Tongue (tissue), 2 donors: ENCODE data around the gene PELI1. TPM values are rescaled to one million over a fixed set of nuclear protein-coding genes. Genes with fewer than 3 reads are reported as not detected.
"Not testable (repeated sequence)": the region's sequence is repeated elsewhere in the genome, so short reads cannot be mapped to it uniquely, and the experiment has no call there.

Source experiments
- DNase-seq: peaks from one replicate; pipeline ENCODE4 v3.0.0-alpha.2; 2015
- total RNA-seq: library from RNA; depleted of rRNA; stranded (reverse); fragments of >200 nt; gene quantifications from one replicate; pipeline ENCODE4 v1.2.3, GENCODE V29; 2014

The PELI1 gene
- total RNA-seq, 1 donor from 2014 or later: 31.4 TPM

GRCh38 chr2:64120928-64121327 is 23.3 kb downstream of the PELI1 start:
- no peak for DNase-seq

GRCh38 chr2:64120008-64120407 is 24.2 kb downstream of the PELI1 start:
- DNase-seq: no peak

GRCh38 chr2:64119369-64119768 is 24.9 kb downstream of the PELI1 start:
- no peak for DNase-seq

GRCh38 chr2:64115808-64116598 is 28.2 kb downstream of the PELI1 start:
- DNase-seq: no peak

- DNase-seq: no peak
These were observed 29.3 kb downstream of the PELI1 start for GRCh38 chr2:64114912-64115277.

GRCh38 chr2:64114063-64114911 is 29.9 kb downstream of the PELI1 start:
- DNase-seq: no peak

GRCh38 chr2:64112016-64112415 is 32.2 kb downstream of the PELI1 start:
- no peak for DNase-seq

- DNase-seq: no peak
These were observed 32.8 kb downstream of the PELI1 start for GRCh38 chr2:64111426-64111825.

GRCh38 chr2:64108666-64109241 is 35.5 kb downstream of the PELI1 start:
- DNase-seq: no peak

GRCh38 chr2:64106481-64106880 is 37.7 kb downstream of the PELI1 start:
- DNase-seq: no peak

- no peak for DNase-seq
These were observed 38.4 kb downstream of the PELI1 start for GRCh38 chr2:64105670-64106461.

- no peak for DNase-seq
These were observed 39.3 kb downstream of the PELI1 start for GRCh38 chr2:64104933-64105332.

- not testable (repeated sequence) for DNase-seq
These were observed 41.5 kb downstream of the PELI1 start for GRCh38 chr2:64102736-64103135.

- DNase-seq: no peak
These were observed 43.1 kb downstream of the PELI1 start for GRCh38 chr2:64101141-64101591.

- not testable (repeated sequence) for DNase-seq
These were observed 43.6 kb downstream of the PELI1 start for GRCh38 chr2:64100584-64100983.

GRCh38 chr2:64094663-64095382 is 49.4 kb downstream of the PELI1 start:
- no peak for DNase-seq

GRCh38 chr2:64093341-64093740 is 50.9 kb downstream of the PELI1 start:
- DNase-seq: no peak

- no peak for DNase-seq
These were observed 51.7 kb downstream of the PELI1 start for GRCh38 chr2:64092502-64092901.

- no peak for DNase-seq
These were observed 54.0 kb downstream of the PELI1 start for GRCh38 chr2:64090264-64090663.

GRCh38 chr2:64086347-64087082 is 57.7 kb downstream of the PELI1 start:
- DNase-seq: no peak

- DNase-seq: no peak
These were observed 58.3 kb downstream of the PELI1 start for GRCh38 chr2:64085936-64086335.
